Endodermal cell (in vitro differentiated cells): ENCODE measurements around the gene EML1. TPM values are rescaled to one million over a fixed set of nuclear protein-coding genes. Genes with fewer than 3 reads are reported as not detected.

Experiments
- DNase-seq: peaks from one replicate; pipeline ENCODE4 v3.0.0-alpha.2; 2017
- H3K27ac ChIP-seq: 2 replicates; pipeline ENCODE4 v1.5.1; 2013; ENCODE audit warnings: mild to moderate bottlenecking, low read depth, low read length, moderate library complexity
- H3K27me3 ChIP-seq: 2 replicates; pipeline ENCODE4 v1.6.1; 2013; ENCODE audit warnings: mild to moderate bottlenecking, low read length, moderate library complexity; ENCODE audit not compliant: insufficient read depth, control insufficient read depth, poor library complexity, severe bottlenecking
- H3K36me3 ChIP-seq: 2 replicates; pipeline ENCODE4 v1.7.0; 2013; ENCODE audit warnings: mild to moderate bottlenecking, low read length, moderate library complexity; ENCODE audit not compliant: control insufficient read depth, insufficient read depth
- H3K4me1 ChIP-seq: one replicate; pipeline ENCODE4 v1.7.0; 2013; ENCODE audit warnings: low read length; ENCODE audit not compliant: control insufficient read depth, insufficient read depth
- H3K4me3 ChIP-seq: 2 replicates; pipeline ENCODE4 v1.5.1; 2013; ENCODE audit warnings: mild to moderate bottlenecking, low read length, moderate library complexity
- H3K9ac ChIP-seq: 2 replicates; pipeline ENCODE4 v1.6.1; 2013; ENCODE audit warnings: mild to moderate bottlenecking, low read length, moderate library complexity; ENCODE audit not compliant: poor library complexity, severe bottlenecking; ENCODE audit errors: extremely low read depth
- H3K9me3 ChIP-seq: 2 replicates; pipeline ENCODE4 v1.6.1; 2013; ENCODE audit warnings: mild to moderate bottlenecking, low read length, moderate library complexity; ENCODE audit not compliant: control insufficient read depth
- H3K27ac Mint-ChIP-seq: 2 replicates; pipeline ENCODE4 v1.8.0; 2020; ENCODE audit warnings: mixed read lengths
- H3K27me3 Mint-ChIP-seq: 2 replicates; pipeline ENCODE4 v1.8.0; 2021; ENCODE audit warnings: mild to moderate bottlenecking, mixed read lengths; ENCODE audit not compliant: insufficient read depth
- H3K36me3 Mint-ChIP-seq: 2 replicates; pipeline ENCODE4 v1.8.0; 2020; ENCODE audit warnings: low read depth, mixed read lengths
- H3K4me1 Mint-ChIP-seq: 2 replicates; pipeline ENCODE4 v1.8.0; 2020; ENCODE audit warnings: mixed read lengths
- H3K4me3 Mint-ChIP-seq: 2 replicates; pipeline ENCODE4 v1.8.0; 2020; ENCODE audit warnings: mild to moderate bottlenecking, moderate library complexity, mixed read lengths
- H3K9me3 Mint-ChIP-seq: 2 replicates; pipeline ENCODE4 v1.8.0; 2020; ENCODE audit warnings: mild to moderate bottlenecking, mixed read lengths
- WGBS, 2 experiments: methylation state at CpG; one replicate each; pipeline versions ENCODE4 v1.1.5 to v1.1.7; 2013; ENCODE audit warnings: missing lambda C conversion rate in 2 of 2, mixed read lengths in 1 of 2; ENCODE audit not compliant: insufficient coverage in 1 of 2, insufficient read length in 1 of 2; 5-methylcytosine and 5-hydroxymethylcytosine counted together
- total RNA-seq, 2 donors: library from RNA; stranded (reverse); fragmentation: NEBNext Ultra II Directional in 1 of 2; extraction: Animal tissue kit (Norgen Biotek cat#: 25700) in 1 of 2; gene quantifications; 2 replicates in 1 of 2; 3 replicates in 1 of 2; pipeline ENCODE4 v1.2.1, GENCODE V29; 2021
- TF ChIP-seq, protein P1 (sequence below): fragments of 200-600 bp; sonication (generic); conservative IDR thresholded peaks from 2 replicates; pipeline ENCODE4 v1.5.0; 2021; ENCODE audit warnings: antibody characterized with exemption, mild to moderate bottlenecking

Gene EML1
- total RNA-seq, 2 donors from 2014 or later = 25.0 to 31.4 TPM

DNA sequence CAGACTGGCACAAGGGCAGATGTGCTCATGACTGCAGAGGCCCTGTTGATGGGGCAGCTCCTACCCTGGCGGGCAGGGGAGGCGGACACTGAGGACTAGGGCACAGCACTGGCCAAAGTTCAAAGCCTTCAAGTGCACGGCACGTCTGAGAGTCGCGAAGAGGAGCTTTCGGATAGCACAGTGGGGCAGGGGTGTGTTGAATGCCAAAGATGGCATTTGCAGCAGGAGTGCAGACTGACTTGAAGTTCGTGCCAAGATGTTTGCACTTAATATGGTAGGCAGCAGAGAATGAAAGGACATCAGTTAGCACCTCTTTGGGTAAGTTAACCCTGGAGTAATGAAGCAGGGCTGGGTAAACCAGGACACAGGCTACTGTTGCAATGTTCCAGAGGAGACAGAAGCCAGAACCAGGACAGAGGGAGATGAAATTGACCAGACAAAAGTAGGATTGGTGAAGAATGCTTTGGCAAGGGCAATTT is 6.7 kb upstream of the EML1 start:
- H3K9me3 ChIP-seq = no peaks in the 10 kb centered on the region
- Mint-ChIP-seq H3K4me3 (no peak overlapping the region), H3K36me3 (no peaks in the 10 kb centered on the region), H3K4me1 (peaks cover 20% of the 10 kb centered on the region), H3K27me3 (peaks cover 52% of the 10 kb centered on the region), H3K27ac (no peak overlapping the region), H3K9me3 (no peaks in the 10 kb centered on the region)
- 91 to 96% methylated on average over 8 of the region's 8 CpGs for WGBS, 2 experiments
- H3K4me1 ChIP-seq = peaks cover 7% of the 10 kb centered on the region
- TF ChIP-seq, protein P1, sequence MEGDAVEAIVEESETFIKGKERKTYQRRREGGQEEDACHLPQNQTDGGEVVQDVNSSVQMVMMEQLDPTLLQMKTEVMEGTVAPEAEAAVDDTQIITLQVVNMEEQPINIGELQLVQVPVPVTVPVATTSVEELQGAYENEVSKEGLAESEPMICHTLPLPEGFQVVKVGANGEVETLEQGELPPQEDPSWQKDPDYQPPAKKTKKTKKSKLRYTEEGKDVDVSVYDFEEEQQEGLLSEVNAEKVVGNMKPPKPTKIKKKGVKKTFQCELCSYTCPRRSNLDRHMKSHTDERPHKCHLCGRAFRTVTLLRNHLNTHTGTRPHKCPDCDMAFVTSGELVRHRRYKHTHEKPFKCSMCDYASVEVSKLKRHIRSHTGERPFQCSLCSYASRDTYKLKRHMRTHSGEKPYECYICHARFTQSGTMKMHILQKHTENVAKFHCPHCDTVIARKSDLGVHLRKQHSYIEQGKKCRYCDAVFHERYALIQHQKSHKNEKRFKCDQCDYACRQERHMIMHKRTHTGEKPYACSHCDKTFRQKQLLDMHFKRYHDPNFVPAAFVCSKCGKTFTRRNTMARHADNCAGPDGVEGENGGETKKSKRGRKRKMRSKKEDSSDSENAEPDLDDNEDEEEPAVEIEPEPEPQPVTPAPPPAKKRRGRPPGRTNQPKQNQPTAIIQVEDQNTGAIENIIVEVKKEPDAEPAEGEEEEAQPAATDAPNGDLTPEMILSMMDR = no peak
- no peak for DNase-seq
- no peak overlapping the region for H3K9ac ChIP-seq
- no peak overlapping the region for H3K27ac ChIP-seq
- H3K36me3 ChIP-seq = no peaks in the 10 kb centered on the region
- H3K4me3 ChIP-seq = no peak overlapping the region
- peaks cover 5% of the 10 kb centered on the region for H3K27me3 ChIP-seq

DNA sequence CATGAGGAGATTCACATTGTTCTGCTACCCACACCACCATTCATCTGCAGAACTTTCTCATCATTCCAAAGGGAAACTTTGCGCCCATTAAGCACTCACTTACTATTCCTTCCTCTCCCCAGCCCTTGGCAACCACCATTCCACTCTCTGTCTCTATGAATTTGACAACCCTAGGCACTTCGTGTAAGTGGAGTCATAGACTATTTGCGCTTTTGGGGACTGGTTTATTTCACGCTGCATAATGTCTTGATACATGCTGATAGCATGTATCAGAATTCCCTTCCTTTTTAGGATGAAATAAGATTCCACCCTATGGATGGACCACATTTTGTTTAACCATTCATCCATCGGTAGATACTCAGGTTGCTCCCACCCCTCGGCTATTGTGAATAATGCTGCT is 4.5 kb upstream of the EML1 start:
- Histone ChIP-seq H3K9ac (no peak overlapping the region), H3K27me3 (peaks cover 4% of the 10 kb centered on the region), H3K9me3 (no peaks in the 10 kb centered on the region), H3K4me1 (peaks cover 4% of the 10 kb centered on the region), H3K36me3 (no peaks in the 10 kb centered on the region), H3K4me3 (no peak overlapping the region), H3K27ac (no peak overlapping the region)
- Mint-ChIP-seq H3K4me1 (peaks cover 19% of the 10 kb centered on the region), H3K4me3 (no peak overlapping the region), H3K36me3 (no peaks in the 10 kb centered on the region), H3K27ac (no peak overlapping the region), H3K27me3 (peaks cover 56% of the 10 kb centered on the region), H3K9me3 (no peaks in the 10 kb centered on the region)
- WGBS, 2 experiments = 98 to 100% methylated on average over 3 to 6 of the region's 6 CpGs
- no peak for DNase-seq
- TF ChIP-seq, protein P1 = no peak

DNA sequence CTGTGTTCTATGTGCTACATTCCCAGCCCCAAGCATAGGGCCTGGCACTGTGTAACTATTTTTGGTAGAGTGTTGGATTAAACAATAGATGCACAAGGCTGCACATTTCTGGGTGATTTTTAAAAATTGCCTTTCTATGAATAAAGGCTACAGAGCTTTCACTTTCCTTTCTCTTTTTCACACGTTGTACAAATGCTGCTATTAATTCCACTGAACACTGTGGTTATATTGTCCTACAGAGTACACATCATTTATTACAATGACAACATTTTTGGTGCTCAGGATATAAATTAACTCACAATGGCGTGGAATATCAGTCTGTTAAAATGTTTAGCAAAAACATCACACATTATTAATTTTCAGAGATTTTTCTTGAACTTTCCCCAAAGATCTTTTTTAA is 3.6 kb upstream of the EML1 start:
- WGBS, 2 experiments = 86 to 94% methylated on average over 2 of the region's 2 CpGs
- Mint-ChIP-seq H3K9me3 (no peaks in the 10 kb centered on the region), H3K4me3 (no peak overlapping the region), H3K27me3 (peaks cover 58% of the 10 kb centered on the region), H3K36me3 (no peaks in the 10 kb centered on the region), H3K27ac (no peak overlapping the region), H3K4me1 (peaks cover 19% of the 10 kb centered on the region)
- DNase-seq = no peak
- Histone ChIP-seq H3K4me3 (no peak overlapping the region), H3K9ac (no peak overlapping the region), H3K36me3 (no peaks in the 10 kb centered on the region), H3K27ac (no peak overlapping the region), H3K4me1 (peaks cover 4% of the 10 kb centered on the region), H3K9me3 (no peaks in the 10 kb centered on the region), H3K27me3 (peaks cover 4% of the 10 kb centered on the region)
- TF ChIP-seq, protein P1 = no peak
